HG03139 (cell line): ENCODE data around the gene IFNA10.
"Not testable (repeated sequence)": the region's sequence is repeated elsewhere in the genome, so short reads cannot be mapped to it uniquely, and the experiment has no call there.

Experiments used
- ATAC-seq: cut with Tn5 transposase; IDR thresholded peaks from one replicate; pipeline ENCODE4 v1.9.1; 2021; ENCODE audit not compliant: unreplicated experiment

IFNA10 gene

DNA sequence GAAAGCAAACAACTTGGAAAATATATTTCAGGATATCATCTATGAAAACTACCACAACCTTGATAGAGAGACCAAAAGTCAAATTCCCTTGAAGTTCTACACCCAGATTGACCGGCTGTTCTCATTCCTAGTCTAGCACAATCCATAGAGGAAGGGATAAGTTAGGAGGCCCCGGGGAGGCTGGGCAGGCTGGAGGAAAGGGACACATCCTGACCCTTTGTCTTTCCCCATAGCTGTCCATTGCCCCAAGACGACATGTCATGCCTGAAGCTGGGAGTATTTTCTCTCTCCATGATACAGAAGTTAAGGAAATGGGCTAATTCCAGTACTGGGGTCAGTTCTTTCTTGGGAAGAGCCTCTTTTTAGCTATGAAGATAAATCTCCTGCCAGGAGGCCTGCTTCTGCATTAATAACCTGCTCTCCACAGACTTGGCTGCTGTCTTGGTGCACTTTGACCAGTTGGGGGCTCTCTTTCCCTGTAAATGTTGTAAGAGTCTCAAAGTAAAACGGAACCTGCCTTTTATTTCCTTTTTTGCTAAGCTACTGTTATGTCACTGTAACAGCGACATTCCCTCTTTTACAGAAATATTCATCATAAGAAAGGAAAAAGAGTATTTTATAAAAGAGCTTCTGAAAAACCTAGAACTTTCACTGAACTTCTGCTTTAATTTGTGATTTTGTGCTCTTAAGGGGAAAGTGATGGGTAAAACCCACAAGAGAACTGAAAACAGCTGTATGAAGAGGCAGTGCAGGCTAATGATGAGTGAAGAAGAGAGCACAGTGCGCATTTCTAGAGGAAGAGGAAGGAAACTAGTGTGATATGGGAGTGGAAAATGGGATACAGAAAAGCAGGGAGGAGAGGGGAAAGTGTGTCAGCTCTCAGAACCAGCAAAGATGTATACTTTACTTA, 11.8 kb downstream of the IFNA10 start:
- peak; percentile 90 for ATAC-seq

GRCh38 chr9:21187487-21187886, 19.5 kb downstream of the IFNA10 start, which contains the start of gene IFNA4:
Gene IFNA4 (minus strand): TSS chr9:21187587. CDS start chr9:21187531, 56 bp downstream.
- not testable (repeated sequence) for ATAC-seq

- ATAC-seq: peak; percentile 90
Measured at GRCh38 chr9:21182810-21183736, 23.9 kb downstream of the IFNA10 start.

GRCh38 chr9:21174671-21175070, 32.3 kb downstream of the IFNA10 start:
- ATAC-seq: no peak

DNA sequence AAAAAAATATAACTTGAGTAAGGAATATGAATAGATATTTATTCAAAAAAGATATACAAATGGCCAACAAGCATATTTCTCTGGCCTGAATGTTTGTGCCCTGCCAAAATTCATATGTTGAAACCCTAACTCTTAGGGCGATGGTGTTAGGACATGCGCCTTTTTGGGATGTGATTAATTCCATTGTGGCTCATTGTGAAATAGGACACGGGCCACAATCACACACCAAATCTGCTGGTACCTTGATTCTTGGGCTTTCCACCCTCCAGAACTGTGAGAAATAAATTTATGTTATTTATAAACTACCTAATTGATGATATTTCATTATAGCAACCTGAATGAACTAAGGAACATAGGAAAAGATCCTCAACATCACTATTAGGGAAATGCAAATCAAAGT, 34.8 kb downstream of the IFNA10 start:
- no peak for ATAC-seq

DNA sequence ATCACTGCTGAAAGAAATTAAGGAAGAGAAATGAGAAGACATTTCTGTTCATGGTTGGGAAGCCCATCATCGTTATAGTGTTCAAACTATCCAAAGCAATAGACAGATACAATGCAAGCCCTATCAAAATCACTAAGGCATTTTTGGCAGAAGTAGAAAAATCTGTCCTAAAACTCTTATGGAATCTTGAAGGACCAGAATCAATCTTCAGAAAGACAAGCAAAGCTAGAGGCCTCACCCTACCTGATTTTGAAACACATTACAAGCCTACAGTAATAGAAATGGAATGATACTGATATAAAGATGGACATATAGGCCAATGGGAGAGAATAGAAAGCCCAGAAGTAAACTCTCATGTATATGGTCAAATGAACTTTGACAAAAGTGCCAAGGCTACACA, 35.6 kb downstream of the IFNA10 start:
- ATAC-seq: no peak

DNA sequence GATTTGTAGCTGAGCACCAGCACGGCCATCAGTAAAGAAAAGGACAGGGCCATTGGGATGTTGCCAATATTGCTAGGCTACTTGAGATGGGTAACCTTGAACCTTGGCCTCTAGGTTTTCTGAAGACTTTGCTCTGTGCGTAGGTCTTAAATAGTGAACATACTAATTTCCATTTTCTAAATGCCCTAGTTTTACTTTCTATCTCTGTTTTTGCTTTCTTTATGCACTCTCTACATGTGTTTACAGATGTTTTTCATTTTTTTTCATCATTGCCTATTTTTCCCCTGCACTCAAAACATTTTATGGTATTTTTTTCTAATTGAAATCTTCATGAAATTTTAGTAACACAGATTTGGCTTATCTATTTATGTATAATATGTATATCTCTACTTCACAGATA, 40.4 kb downstream of the IFNA10 start, which contains the start of gene IFNA21:
IFNA21 (minus strand) TSS at position 101 of the 400 bp plus-strand sequence; CDS start at position 53, 48 bp downstream.
- not testable (repeated sequence) for ATAC-seq

GRCh38 chr9:21165516-21165915, 41.4 kb downstream of the IFNA10 start:
- no peak for ATAC-seq

- peak; percentile 91 for ATAC-seq
Measured at GRCh38 chr9:21160178-21160577, 46.8 kb downstream of the IFNA10 start.
